HEK293 (cell line): ENCODE measurements around the gene RPS15.
"Not testable (repeated sequence)": the region's sequence is repeated elsewhere in the genome, so short reads cannot be mapped to it uniquely, and the experiment has no call there.

Source experiments
- CTCF ChIA-PET: fragments of 350-600 bp; formaldehyde crosslinking; extraction: SDS; loops from one replicate; lab custom pipeline; 2021; ENCODE audit warnings: antibody characterized with exemption; lab: Yijun Ruan, JAX
- POLR2A ChIA-PET: fragments of 300-600 bp; formaldehyde crosslinking; extraction: SDS; loops from one replicate; lab custom pipeline; 2020; ENCODE audit warnings: antibody characterized with exemption, inconsistent platforms; lab: Yijun Ruan, JAX
- H3K27ac ChIP-seq: fragments of 200-500 bp; sonication (Bioruptor generic); 2 replicates; pipeline ENCODE4 v1.5.1; 2014; ENCODE audit warnings: low read depth, low read length, control low read depth, inconsistent platforms; ENCODE audit errors: extremely low read depth
- H3K36me3 ChIP-seq, 2 experiments: fragments of 200-500 bp in 1 of 2; sonication (Bioruptor generic) in 1 of 2; 1 replicate in 1 of 2; 2 replicates in 1 of 2; pipeline ENCODE4 v1.5.1; 2014 to 2017; ENCODE audit warnings: inconsistent platforms in 2 of 2, low read length in 2 of 2; ENCODE audit not compliant: control insufficient read depth in 2 of 2, insufficient read depth in 1 of 2
- H3K4me1 ChIP-seq: fragments of 200-500 bp; sonication (Bioruptor generic); 2 replicates; pipeline ENCODE4 v1.5.1; 2014; ENCODE audit warnings: mild to moderate bottlenecking, low read length, inconsistent platforms; ENCODE audit not compliant: control insufficient read depth, insufficient read depth
- H3K4me3 ChIP-seq: 2 replicates; pipeline ENCODE4 v1.5.1; 2011; ENCODE audit warnings: low read depth, mild to moderate bottlenecking, control low read depth, low read length, moderate library complexity
- H3K9me3 ChIP-seq: fragments of 200-500 bp; sonication (Bioruptor generic); 2 replicates; pipeline ENCODE4 v1.5.1; 2014; ENCODE audit warnings: low read depth, low read length, inconsistent platforms; ENCODE audit not compliant: control insufficient read depth, insufficient read depth
- EGR2 ChIP-seq: fragments of 450-650 bp; formaldehyde crosslinking; IDR thresholded peaks from 2 replicates; pipeline ENCODE4 v1.5.1; 2016; ENCODE audit warnings: low read depth, missing biosample characterization, missing genetic modification characterization
- HOXA7 ChIP-seq: sonication (generic); formaldehyde crosslinking; IDR thresholded peaks from 2 replicates; pipeline ENCODE4 v1.8.1; 2022; ENCODE audit warnings: missing genetic modification reagents, borderline replicate concordance
- KLF1 ChIP-seq: fragments of 450-650 bp; formaldehyde crosslinking; IDR thresholded peaks from 2 replicates; pipeline ENCODE4 v1.5.1; 2016; ENCODE audit warnings: missing biosample characterization, missing genetic modification characterization
- KLF16 ChIP-seq: fragments of 450-650 bp; formaldehyde crosslinking; IDR thresholded peaks from 2 replicates; pipeline ENCODE4 v1.5.1; 2017; ENCODE audit warnings: missing biosample characterization, missing genetic modification characterization
- KLF8 ChIP-seq: fragments of 450-650 bp; formaldehyde crosslinking; IDR thresholded peaks from 2 replicates; pipeline ENCODE4 v1.5.1; 2016; ENCODE audit warnings: missing biosample characterization, missing genetic modification characterization
- KLF9 ChIP-seq: fragments of 450-650 bp; formaldehyde crosslinking; IDR thresholded peaks from 2 replicates; pipeline ENCODE4 v1.5.1; 2016; ENCODE audit warnings: missing biosample characterization, missing genetic modification characterization, low read depth
- SP7 ChIP-seq: fragments of 450-650 bp; formaldehyde crosslinking; IDR thresholded peaks from 2 replicates; pipeline ENCODE4 v1.5.1; 2016; ENCODE audit warnings: missing biosample characterization, missing genetic modification characterization
- YY1 ChIP-seq: fragments of 450-650 bp; formaldehyde crosslinking; IDR thresholded peaks from 2 replicates; pipeline ENCODE4 v1.5.1; 2018; ENCODE audit warnings: missing biosample characterization, missing genetic modification characterization
- ZBTB11 ChIP-seq: fragments of 450-650 bp; formaldehyde crosslinking; conservative IDR thresholded peaks from 2 replicates; pipeline ENCODE4 v1.5.1; 2016; ENCODE audit warnings: low read depth, missing biosample characterization, missing genetic modification characterization
- ZBTB7A ChIP-seq: fragments of 450-650 bp; formaldehyde crosslinking; IDR thresholded peaks from 2 replicates; pipeline ENCODE4 v1.5.1; 2016; ENCODE audit warnings: low read depth, missing biosample characterization, missing genetic modification characterization
- ZNF121 ChIP-seq: fragments of 450-650 bp; formaldehyde crosslinking; IDR thresholded peaks from 2 replicates; pipeline ENCODE4 v1.5.1; 2016; ENCODE audit warnings: missing biosample characterization, missing genetic modification characterization
- ZNF16 ChIP-seq: fragments of 450-650 bp; formaldehyde crosslinking; IDR thresholded peaks from 2 replicates; pipeline ENCODE4 v1.5.1; 2016; ENCODE audit warnings: low read depth, missing biosample characterization, missing genetic modification characterization
- ZNF24 ChIP-seq: fragments of 450-650 bp; formaldehyde crosslinking; IDR thresholded peaks from 2 replicates; pipeline ENCODE4 v1.5.1; 2016; ENCODE audit warnings: missing biosample characterization, missing genetic modification characterization
- ZNF530 ChIP-seq: fragments of 450-650 bp; formaldehyde crosslinking; IDR thresholded peaks from 2 replicates; pipeline ENCODE4 v1.5.1; 2016; ENCODE audit warnings: low read depth, missing biosample characterization, missing genetic modification characterization
- ZNF560 ChIP-seq: fragments of 450-650 bp; formaldehyde crosslinking; IDR thresholded peaks from 2 replicates; pipeline ENCODE4 v1.5.1; 2017; ENCODE audit warnings: missing biosample characterization, missing genetic modification characterization, borderline replicate concordance
- ZNF585B ChIP-seq: fragments of 450-650 bp; formaldehyde crosslinking; IDR thresholded peaks from 2 replicates; pipeline ENCODE4 v1.5.1; 2016; ENCODE audit warnings: missing biosample characterization, missing genetic modification characterization
- ZNF596 ChIP-seq: fragments of 450-650 bp; IDR thresholded peaks from 2 replicates; pipeline ENCODE4 v1.5.0; 2018; ENCODE audit warnings: missing biosample characterization, mild to moderate bottlenecking, missing genetic modification characterization, moderate library complexity
- ZNF629 ChIP-seq: fragments of 450-650 bp; formaldehyde crosslinking; IDR thresholded peaks from 2 replicates; pipeline ENCODE4 v1.5.1; 2017; ENCODE audit warnings: missing biosample characterization, missing genetic modification characterization
- ZNF704 ChIP-seq: fragments of 450-650 bp; formaldehyde crosslinking; IDR thresholded peaks from 2 replicates; pipeline ENCODE4 v1.5.1; 2016; ENCODE audit warnings: missing biosample characterization, missing genetic modification characterization
- ZNF777 ChIP-seq: fragments of 450-650 bp; formaldehyde crosslinking; IDR thresholded peaks from 2 replicates; pipeline ENCODE4 v1.5.1; 2017; ENCODE audit warnings: missing biosample characterization, missing genetic modification characterization, borderline replicate concordance
- ZNF843 ChIP-seq: fragments of 450-650 bp; formaldehyde crosslinking; IDR thresholded peaks from 2 replicates; pipeline ENCODE4 v1.5.1; 2016; ENCODE audit warnings: missing biosample characterization, missing genetic modification characterization

The RPS15 gene

GRCh38 chr19:1437609-1438008 lies 587 bp upstream of the RPS15 start:
- Histone ChIP-seq H3K36me3 (peaks cover 15 to 65% of the 10 kb centered on the region in 2 experiments; a peak in 2 of 3 replicates), H3K27ac (peak overlapping the region; percentile 100; the same call in 1 of the 2 replicates), H3K4me3 (no peak overlapping the region), H3K9me3 (no peaks in the 10 kb centered on the region), H3K4me1 (peaks cover 13% of the 10 kb centered on the region)
- POLR2A ChIA-PET: interaction anchor here (0.6 to 1.6 kb wide), 4 partner anchors 24 to 69 kb away, joined by 3 to 4 read pairs (median 3); no protein-coding TSS in a partner anchor
- CTCF ChIA-PET: interaction anchor here (0.6 to 1.3 kb wide), 7 partner anchors 12 to 193 kb away, joined by 3 to 4 read pairs (median 3); partner anchors contain the start of gene APC2
- peak; percentile 99 for TF ChIP-seq ZNF121 (tag by site-specific recombination)
- no peak for TF ChIP-seq HOXA7

GRCh38 chr19:1438933-1439354 lies 748 bp downstream of the RPS15 start:
- no peaks in the 10 kb centered on the region for H3K9me3 ChIP-seq
- peaks cover 15 to 53% of the 10 kb centered on the region in 2 experiments; a peak in 2 of 3 replicates for H3K36me3 ChIP-seq
- ChIA-PET POLR2A (interaction anchor here (1.8 kb wide), 1 partner anchor 170 kb away, joined by 7 read pairs; the partner anchor contains the start of gene CIRBP), CTCF (no interaction called here)
- TF ChIP-seq ZNF585B (tag by site-specific recombination) (no peak), ZNF704 (tag by site-specific recombination) (no peak), ZNF777 (tag by site-specific recombination) (no peak), ZNF560 (tag by site-specific recombination) (no peak), ZNF843 (tag by site-specific recombination) (no peak), ZNF530 (tag by site-specific recombination) (no peak), ZNF629 (tag by site-specific recombination) (no peak), ZNF596 (tag by site-specific recombination) (no peak), ZBTB11 (tag by site-specific recombination) (no peak), ZNF16 (tag by site-specific recombination) (no peak)
- peaks cover 16% of the 10 kb centered on the region for H3K4me1 ChIP-seq
- H3K27ac ChIP-seq: peak overlapping the region; percentile 100
- peak overlapping the region; percentile 92 for H3K4me3 ChIP-seq

- H3K27ac ChIP-seq: peak overlapping the region; percentile 100
- POLR2A ChIA-PET: interaction anchor here (1.8 kb wide), 1 partner anchor 171 kb away, joined by 7 read pairs; the partner anchor contains the start of gene CIRBP
- peak overlapping the region; percentile 92 for H3K4me3 ChIP-seq
- CTCF ChIA-PET, H3K9me3 ChIP-seq: not testable (repeated sequence)
- H3K4me1 ChIP-seq: peaks cover 16% of the 10 kb centered on the region
- peaks cover 15 to 45% of the 10 kb centered on the region in 2 experiments; a peak in 2 of 3 replicates for H3K36me3 ChIP-seq
- TF ChIP-seq KLF1 (tag by site-specific recombination) (0 out of 2 replicates have a peak, but pooled peaks have one; percentile 50), KLF8 (tag by site-specific recombination) (peak; percentile 34; the same call in 1 of the 2 replicates), YY1 (peak; percentile 32; the same call in 1 of the 2 replicates), KLF9 (peak; percentile 54), ZNF629 (tag by site-specific recombination) (peak; percentile 77), ZNF843 (tag by site-specific recombination) (peak; percentile 12; the same call in 1 of the 2 replicates), ZNF24 (tag by site-specific recombination) (peak; percentile 55; the same call in 1 of the 2 replicates), SP7 (peak; percentile 29; the same call in 1 of the 2 replicates), ZBTB7A (tag by site-specific recombination) (peak; percentile 55; the same call in 1 of the 2 replicates), ZBTB11 (tag by site-specific recombination) (peak; percentile 40), EGR2 (tag by site-specific recombination) (peak; percentile 69), KLF16 (tag by site-specific recombination) (peak; percentile 2; the same call in 1 of the 2 replicates)
Measured at GRCh38 chr19:1439525-1440417, 1.6 kb downstream of the RPS15 start.
